Fibroblast of lung (primary cell): ENCODE results near the gene FHIT. TPM values are rescaled to one million over a fixed set of nuclear protein-coding genes. Genes with fewer than 3 reads are reported as not detected.

Experiments used
- DNase-seq, 2 donors: peaks; one replicate each; pipeline versions ENCODE4 v3.0.0 to v3.0.0-alpha.2; 2010; ENCODE audit warnings: low read depth in 2 of 2
- H2AFZ ChIP-seq: 2 replicates; pipeline ENCODE4 v1.5.1; 2012; ENCODE audit warnings: low read length, control low read depth, inconsistent platforms
- H3K27ac ChIP-seq: 2 replicates; pipeline ENCODE4 v1.5.1; 2011; ENCODE audit warnings: low read length, control low read depth; ENCODE audit not compliant: insufficient read depth
- H3K27me3 ChIP-seq: 2 replicates; pipeline ENCODE4 v1.5.1; 2011; ENCODE audit warnings: mild to moderate bottlenecking, low read length; ENCODE audit not compliant: control insufficient read depth, insufficient read depth
- H3K36me3 ChIP-seq: 2 replicates; pipeline ENCODE4 v1.5.1; 2011; ENCODE audit warnings: low read length; ENCODE audit not compliant: control insufficient read depth, insufficient read depth
- H3K4me1 ChIP-seq: 2 replicates; pipeline ENCODE4 v1.5.1; 2011; ENCODE audit warnings: low read length; ENCODE audit not compliant: control insufficient read depth, insufficient read depth; ENCODE audit errors: extremely low read depth
- H3K4me2 ChIP-seq: 2 replicates; pipeline ENCODE4 v1.5.1; 2011; ENCODE audit warnings: low read length, control low read depth; ENCODE audit not compliant: insufficient read depth; ENCODE audit errors: extremely low read depth
- H3K4me3 ChIP-seq, 4 experiments: fragments of 200-600 bp in 1 of 4; sonication (generic) in 1 of 4; replicated peaks in 1 of 4; 2 replicates each; pipeline ENCODE4 v1.5.1; 2011 to 2016; ENCODE audit warnings: low read length in 4 of 4, low read depth in 3 of 4, mild to moderate bottlenecking in 3 of 4, control low read depth in 2 of 4, inconsistent platforms in 1 of 4, mixed read lengths in 1 of 4; ENCODE audit not compliant: insufficient read depth in 1 of 4; ENCODE audit errors: control extremely low read depth in 1 of 4
- H3K79me2 ChIP-seq: 2 replicates; pipeline ENCODE4 v1.5.1; 2012; ENCODE audit warnings: mild to moderate bottlenecking, low read length, inconsistent platforms; ENCODE audit not compliant: control insufficient read depth, insufficient read depth
- H3K9ac ChIP-seq: 2 replicates; pipeline ENCODE4 v1.5.1; 2011; ENCODE audit warnings: mild to moderate bottlenecking, low read length, control low read depth; ENCODE audit not compliant: insufficient read depth
- H3K9me3 ChIP-seq: 2 replicates; pipeline ENCODE4 v1.5.1; 2012; ENCODE audit warnings: low read depth, low read length; ENCODE audit not compliant: control insufficient read depth, insufficient read depth
- H4K20me1 ChIP-seq: 2 replicates; pipeline ENCODE4 v1.5.1; 2011; ENCODE audit warnings: low read length; ENCODE audit not compliant: control insufficient read depth, insufficient read depth; ENCODE audit errors: extremely low read depth
- CTCF ChIP-seq, 2 donors: IDR thresholded peaks in 1 of 2; conservative IDR thresholded peaks in 1 of 2; 1 replicate in 1 of 2; 2 replicates in 1 of 2; pipeline ENCODE4 v1.5.1; 2011 to 2012; ENCODE audit warnings: low read length in 2 of 2, control low read depth in 1 of 2, inconsistent platforms in 1 of 2, low read depth in 1 of 2, mild to moderate bottlenecking in 1 of 2
- EZH2 ChIP-seq: IDR thresholded peaks from 2 replicates; pipeline ENCODE4 v1.5.1; 2012; ENCODE audit warnings: low read length, control low read depth, mild to moderate bottlenecking; ENCODE audit errors: missing control alignments
- polyA plus RNA-seq, 2 donors: library from polyadenylated mRNA; depleted of rRNA in 1 of 2; stranded (reverse) in 1 of 2; unstranded in 1 of 2; fragments of >200 nt; gene quantifications; 2 replicates each; pipeline ENCODE4 v1.2.1, GENCODE V29; 2011 to 2012; ENCODE audit warnings: missing spikeins in 1 of 2
- total RNA-seq: library from RNA; depleted of rRNA; stranded (reverse); fragments of >200 nt; gene quantifications from 2 replicates; pipeline ENCODE4 v1.2.1, GENCODE V29; 2014

The FHIT gene
- total and polyA plus RNA-seq, 2 donors (not counting 1 experiment from before 2014, with no cell fraction given): 0.79 to 2.1 TPM

GRCh38 chr3:60309539-60310268 lies 941.5 kb downstream of the FHIT start:
- H3K4me1 ChIP-seq: no peaks in the 10 kb centered on the region
- no peaks in the 10 kb centered on the region for H4K20me1 ChIP-seq
- no peak for DNase-seq
- H3K9me3 ChIP-seq: no peaks in the 10 kb centered on the region
- no peak overlapping the region for H2AFZ ChIP-seq
- H3K36me3 ChIP-seq: no peaks in the 10 kb centered on the region
- no peak overlapping the region for H3K4me2 ChIP-seq
- no peaks in the 10 kb centered on the region for H3K27me3 ChIP-seq
- no peaks in the 10 kb centered on the region for H3K79me2 ChIP-seq
- H3K9ac ChIP-seq: no peak overlapping the region
- no peak overlapping the region for H3K27ac ChIP-seq
- no peak overlapping the region for H3K4me3 ChIP-seq
- TF ChIP-seq CTCF (conservative IDR thresholded peaks at IDR 0.05 in 1 of 2, IDR thresholded peaks at IDR 0.05 in 1 of 2; ENCODE audit: low read depth in 1 of 2, low read length in 2 of 2) (no peak), EZH2 (no peak)

GRCh38 chr3:60308808-60309207 lies 942.4 kb downstream of the FHIT start:
- Histone ChIP-seq H3K4me1 (no peaks in the 10 kb centered on the region), H3K27ac (no peak overlapping the region), H4K20me1 (no peaks in the 10 kb centered on the region), H3K36me3 (no peaks in the 10 kb centered on the region), H3K4me3 (no peak overlapping the region), H3K79me2 (no peaks in the 10 kb centered on the region), H2AFZ (no peak overlapping the region), H3K27me3 (no peaks in the 10 kb centered on the region), H3K9me3 (no peaks in the 10 kb centered on the region), H3K9ac (no peak overlapping the region), H3K4me2 (no peak overlapping the region)
- DNase-seq: no peak
- TF ChIP-seq EZH2 (no peak), CTCF (conservative IDR thresholded peaks at IDR 0.05 in 1 of 2, IDR thresholded peaks at IDR 0.05 in 1 of 2; ENCODE audit: low read depth in 1 of 2, low read length in 2 of 2) (no peak)

GRCh38 chr3:60307562-60308199 lies 943.6 kb downstream of the FHIT start:
- Histone ChIP-seq H3K9ac (no peak overlapping the region), H3K4me2 (no peak overlapping the region)

More at GRCh38 chr3:60307562-60308199, 943.6 kb downstream of the FHIT start:
- Histone ChIP-seq H3K79me2 (no peaks in the 10 kb centered on the region), H3K4me1 (peaks cover 2% of the 10 kb centered on the region), H3K4me3 (no peak overlapping the region), H2AFZ (no peak overlapping the region), H3K27me3 (no peaks in the 10 kb centered on the region), H4K20me1 (no peaks in the 10 kb centered on the region), H3K36me3 (no peaks in the 10 kb centered on the region), H3K9me3 (no peaks in the 10 kb centered on the region), H3K27ac (no peak overlapping the region)
- TF ChIP-seq CTCF (conservative IDR thresholded peaks at IDR 0.05 in 1 of 2, IDR thresholded peaks at IDR 0.05 in 1 of 2; ENCODE audit: low read depth in 1 of 2, low read length in 2 of 2) (no peak), EZH2 (no peak)
- DNase-seq: no peak
